ENCODE data around the gene PPP2R5C.
"Not testable (repeated sequence)": the region's sequence is repeated elsewhere in the genome, so short reads cannot be mapped to it uniquely, and the experiment has no call there.

PPP2R5C gene

DNA sequence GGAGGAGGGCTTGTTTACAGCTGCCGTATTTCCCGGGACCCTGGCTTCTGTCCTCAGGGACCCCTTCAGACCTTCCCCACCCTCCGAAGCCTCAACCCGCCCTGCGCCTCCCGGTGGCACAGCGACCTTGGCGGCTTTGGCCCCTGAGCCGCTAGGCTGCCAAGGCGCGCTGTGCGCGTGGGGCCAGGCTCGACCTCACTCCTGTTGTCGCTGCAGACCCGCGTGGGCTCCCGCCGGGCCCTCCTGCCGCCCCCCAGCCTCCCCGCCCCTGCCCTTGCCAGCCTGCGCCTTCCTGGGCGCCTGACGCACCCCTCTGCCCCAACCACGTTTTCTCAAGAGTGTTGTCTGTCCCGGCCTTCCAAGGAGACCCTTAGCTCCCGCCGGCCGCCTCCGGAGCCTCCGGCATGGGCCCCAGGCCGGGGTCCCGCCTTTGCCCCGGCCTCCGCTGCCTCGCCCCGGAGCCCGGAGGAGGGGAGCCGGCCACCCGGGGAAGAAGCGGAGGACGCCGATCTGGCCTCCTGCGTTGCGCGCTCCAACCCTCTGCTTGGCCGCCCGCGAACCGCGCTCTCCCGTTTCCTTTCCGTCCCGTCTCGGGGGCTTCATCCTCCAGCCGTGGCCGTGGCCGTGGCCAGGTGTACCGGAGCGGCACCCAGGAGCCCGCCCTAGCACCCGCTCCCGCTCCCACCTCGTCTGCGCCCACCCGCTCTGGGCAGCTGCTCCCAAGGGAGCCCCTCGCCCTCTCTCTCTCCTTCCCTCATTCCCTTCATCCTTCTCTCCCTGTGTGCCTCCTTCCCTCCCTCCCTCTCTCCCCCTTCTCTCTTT is 19.9 kb downstream of the PPP2R5C start:
- peak; percentile 13 for DNase-seq (ENCODE audit: low read depth)

DNA sequence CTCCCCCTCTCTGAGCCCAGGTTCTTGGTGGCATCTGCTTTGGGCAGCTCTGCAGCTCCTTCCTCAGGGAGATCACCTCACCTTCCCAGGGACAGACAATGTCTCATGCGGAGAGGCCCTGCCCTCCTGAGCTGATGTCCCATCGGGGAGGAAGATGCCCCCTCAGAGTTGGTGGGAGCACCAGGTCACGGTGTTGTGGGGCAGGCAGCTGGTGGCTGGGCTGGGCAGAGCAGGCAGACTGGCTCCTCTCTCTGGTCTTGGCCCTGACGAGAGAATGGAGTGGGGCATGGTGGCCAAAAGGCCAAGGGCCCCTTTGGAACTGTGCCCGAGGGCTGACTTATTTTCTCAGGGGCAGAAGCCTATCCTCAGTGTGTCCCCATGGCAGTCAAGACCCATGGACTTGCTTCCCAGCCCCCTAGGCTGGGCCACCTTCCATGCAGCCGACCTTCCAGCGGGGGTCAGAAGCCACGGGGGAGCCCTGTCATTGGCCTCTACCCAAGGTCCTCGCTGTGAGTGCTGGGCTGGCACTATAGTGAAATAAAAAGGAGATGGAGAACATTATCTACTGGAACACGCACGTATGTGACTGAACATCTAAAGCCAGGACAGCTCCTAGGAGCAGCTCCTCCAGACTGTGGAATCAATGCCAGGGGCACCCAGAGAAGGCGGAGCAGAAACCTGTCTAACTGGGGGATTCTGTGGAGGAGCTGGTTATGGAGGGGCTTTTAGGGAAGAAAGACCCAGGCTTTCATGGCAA is 21.9 kb downstream of the PPP2R5C start:
- DNase-seq (ENCODE audit: low read depth): no peak

DNA sequence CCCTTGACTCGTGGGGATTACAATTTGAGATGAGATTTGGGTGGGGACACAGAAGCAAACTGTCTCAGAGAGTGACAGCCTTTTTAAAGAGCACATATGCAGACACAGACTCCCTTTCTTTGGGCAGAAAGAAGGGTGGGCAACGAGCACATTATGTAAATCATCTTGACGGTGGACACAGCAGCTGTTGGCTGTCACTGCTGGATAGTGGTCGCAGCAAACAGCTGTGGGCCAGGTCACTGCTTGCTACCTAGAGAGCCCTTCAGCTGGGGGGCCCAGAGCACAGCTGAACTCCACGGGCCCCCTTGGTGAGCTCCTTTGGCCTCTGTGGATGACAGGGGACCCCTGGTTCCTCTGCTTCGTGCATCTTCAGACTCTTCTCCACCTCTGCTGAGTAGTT is 23.1 kb downstream of the PPP2R5C start:
- DNase-seq (ENCODE audit: low read depth): no peak

DNA sequence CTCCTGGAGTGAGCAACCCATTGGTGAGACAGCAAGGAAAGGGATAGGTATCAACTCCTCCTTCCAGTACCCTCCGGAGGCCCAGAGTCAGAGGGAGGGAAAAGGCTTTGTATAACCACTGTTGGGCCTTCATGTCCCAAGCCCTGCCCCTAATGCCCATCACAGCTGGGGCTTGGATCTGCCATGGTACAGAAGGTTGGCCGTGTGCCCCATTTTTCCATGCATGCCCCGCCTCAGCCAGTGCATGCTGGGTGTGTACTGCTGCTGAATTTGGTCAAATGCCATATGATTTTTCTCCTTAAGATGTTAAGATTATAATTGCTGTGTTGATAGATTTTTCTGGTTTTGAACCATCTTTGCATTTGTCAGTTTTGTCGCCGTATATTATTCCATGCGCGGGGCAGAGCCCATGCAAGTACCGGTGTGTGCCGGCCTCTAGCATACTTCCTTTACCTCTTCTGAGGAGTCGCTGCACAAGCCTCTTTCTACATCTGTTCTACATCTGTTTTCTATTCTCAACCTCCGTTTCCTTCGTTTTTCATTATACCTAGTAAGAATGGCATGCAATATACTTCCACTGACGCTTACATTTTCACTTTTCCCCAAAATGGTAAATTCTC is 26.6 kb downstream of the PPP2R5C start:
- DNase-seq (ENCODE audit: low read depth): no peak

DNA sequence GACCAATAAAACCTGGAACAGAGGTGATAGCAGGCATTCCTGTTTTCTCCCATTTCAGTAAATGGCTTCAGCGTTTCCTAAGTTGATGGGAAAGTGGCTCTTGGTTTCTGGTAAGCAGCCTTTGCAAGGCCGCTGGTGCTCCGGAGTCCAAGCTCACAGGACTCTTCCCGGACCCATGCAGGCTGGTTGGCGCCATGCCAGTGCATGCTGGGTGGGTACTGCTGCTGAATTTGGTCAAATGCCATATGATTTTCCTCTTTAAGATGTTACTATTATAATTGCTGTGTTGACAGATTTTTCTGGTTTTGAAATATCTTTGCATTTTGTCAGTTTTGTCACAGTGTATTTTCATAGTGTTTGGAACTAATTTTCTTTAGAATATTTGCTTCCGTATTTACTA is 27.7 kb downstream of the PPP2R5C start:
- DNase-seq (ENCODE audit: low read depth): no peak

DNA sequence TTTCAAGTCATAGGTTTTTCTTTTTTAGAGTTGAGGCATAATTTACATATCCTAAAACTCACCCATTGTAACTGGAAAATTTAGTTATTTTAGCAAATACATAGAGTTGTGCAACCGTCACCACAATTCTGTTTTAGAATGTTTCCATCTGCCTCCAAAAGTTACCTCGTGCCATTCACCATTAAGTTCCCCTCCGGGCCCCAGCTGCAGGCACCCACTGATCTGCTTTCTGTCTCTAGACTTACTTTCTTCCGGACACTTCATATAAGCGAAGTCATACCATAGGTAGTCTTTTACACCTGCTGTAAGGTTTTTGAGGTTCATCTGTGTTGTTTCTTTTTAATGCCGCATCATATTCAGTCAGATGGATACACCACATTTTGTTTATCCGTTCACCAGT is 28.7 kb downstream of the PPP2R5C start:
- DNase-seq (ENCODE audit: low read depth): no peak

DNA sequence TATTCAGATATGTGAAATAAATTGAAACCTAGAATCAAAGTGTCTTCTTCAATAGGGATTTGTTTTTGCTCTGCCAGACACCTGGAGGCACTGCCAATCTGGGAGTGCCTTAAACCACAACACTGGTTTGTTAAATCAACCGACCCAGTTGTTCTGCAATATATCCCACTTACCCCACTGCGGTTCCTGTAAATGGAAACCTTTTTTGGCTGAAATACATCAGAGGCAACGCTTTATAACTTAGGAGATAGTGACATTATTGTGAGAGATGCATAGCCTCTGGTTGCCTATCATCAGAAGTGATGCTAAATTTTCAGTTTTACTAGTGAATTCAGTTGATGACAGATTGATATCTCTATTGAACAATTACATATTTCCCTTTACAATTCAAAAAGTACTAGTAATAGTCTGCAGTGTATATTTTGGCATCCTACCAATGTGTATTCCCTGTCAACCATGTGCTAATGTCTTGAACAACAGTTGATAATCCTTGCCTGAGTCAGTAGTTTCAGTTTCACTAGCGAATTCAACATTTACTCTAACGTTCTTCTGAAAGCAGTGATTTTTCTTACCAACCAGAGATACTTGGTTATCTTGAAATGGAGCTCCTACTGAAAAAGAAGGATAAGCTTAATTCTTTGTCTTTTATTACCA is 30.5 kb downstream of the PPP2R5C start:
- no peak for DNase-seq (ENCODE audit: low read depth)

DNA sequence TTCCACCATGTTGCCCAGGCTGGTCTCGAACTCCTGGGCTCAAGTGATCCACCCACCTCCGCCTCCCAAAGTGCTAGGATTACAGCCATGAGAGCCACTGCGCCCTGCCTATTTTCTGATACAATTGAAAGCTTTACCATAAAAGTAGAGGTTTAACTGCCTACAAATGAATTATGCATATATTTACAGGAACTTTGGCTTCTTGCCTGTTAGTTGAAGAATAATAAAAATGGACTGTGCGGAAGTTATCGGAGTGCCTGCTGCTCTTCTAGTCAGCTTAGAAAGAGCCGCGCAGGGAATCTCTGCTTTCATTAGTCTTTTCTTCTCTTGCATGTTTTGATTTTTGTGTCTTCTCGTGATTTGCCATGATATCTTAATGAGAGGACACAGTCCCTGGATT is 34.5 kb downstream of the PPP2R5C start:
- DNase-seq (ENCODE audit: low read depth): no peak

DNA sequence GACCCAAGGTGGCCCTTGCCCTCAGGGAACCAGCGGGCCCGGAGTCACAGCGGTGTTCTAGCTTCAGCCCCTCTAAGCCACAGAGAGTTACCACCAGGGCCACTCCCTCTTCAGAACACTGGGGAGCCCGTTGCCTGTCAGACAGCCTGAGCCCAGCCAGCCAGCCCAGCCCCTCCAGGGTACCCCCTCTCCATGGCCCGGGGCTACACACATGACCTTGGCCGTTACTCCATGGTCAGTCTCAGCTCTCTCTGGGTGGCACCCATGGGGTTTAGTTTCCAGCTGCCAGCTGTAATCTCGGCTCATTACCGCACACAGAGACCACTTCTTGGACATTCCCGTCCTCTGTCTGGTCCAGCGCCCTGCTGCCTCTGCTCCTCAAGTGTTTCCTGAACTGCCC is 35.0 kb downstream of the PPP2R5C start:
- DNase-seq (ENCODE audit: low read depth): no peak

DNA sequence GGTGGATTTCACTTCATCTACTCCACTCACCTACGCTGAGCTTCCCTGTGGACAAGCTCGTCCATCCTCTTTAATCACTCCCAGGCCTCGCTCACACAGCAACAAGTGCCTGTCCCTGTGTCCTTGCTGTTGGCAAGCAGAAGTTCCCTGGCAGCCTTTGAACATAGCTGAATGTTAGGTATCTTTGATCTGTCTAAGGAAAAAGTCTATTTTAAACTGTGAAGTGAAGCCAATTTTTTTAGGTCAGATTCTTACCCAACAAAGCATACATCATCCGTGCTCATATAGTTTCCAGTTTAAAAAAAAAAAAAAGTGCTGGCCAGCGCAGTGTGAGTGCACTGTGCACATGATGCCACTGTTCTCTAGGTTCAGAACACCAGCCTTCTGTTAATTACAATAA is 36.3 kb downstream of the PPP2R5C start:
- DNase-seq (ENCODE audit: low read depth): no peak

DNA sequence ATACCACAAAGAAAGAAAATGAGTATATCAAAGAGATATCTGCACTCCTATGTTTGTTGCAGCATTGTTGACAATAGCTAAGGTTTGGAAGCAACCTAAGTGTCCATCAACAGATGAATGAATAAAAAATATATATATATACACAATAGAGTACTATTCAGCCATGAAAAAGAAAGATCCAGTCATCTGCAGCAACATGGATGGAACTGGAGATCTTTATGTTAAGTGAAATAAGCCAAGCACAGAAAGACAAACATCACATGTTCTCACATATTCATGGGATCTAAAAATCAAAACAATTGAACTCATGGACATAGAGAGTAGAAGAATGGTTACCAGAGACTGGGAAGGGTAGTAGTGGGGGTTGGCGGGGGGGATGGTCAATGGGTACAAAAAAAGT is 42.9 kb downstream of the PPP2R5C start:
- DNase-seq (ENCODE audit: low read depth): not testable (repeated sequence)

DNA sequence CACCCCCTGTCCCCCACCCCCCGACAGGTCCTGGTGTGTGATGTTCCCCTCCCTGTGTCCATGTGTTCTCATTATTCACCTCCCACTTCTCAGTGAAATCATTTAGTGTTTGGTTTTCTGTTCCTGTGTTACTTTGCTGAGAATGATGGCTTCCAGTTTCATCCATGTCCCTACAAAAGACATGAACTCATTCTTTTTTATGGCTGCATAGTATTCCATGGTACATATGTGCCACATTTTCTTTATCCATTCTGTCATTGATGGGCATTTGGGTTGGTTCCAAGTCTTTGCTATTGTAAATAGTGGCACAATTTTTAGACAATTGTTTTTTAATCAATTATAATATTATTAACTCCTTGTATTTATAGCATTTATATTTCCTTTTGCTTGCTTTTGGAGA is 44.7 kb downstream of the PPP2R5C start:
- not testable (repeated sequence) for DNase-seq (ENCODE audit: low read depth)

DNA sequence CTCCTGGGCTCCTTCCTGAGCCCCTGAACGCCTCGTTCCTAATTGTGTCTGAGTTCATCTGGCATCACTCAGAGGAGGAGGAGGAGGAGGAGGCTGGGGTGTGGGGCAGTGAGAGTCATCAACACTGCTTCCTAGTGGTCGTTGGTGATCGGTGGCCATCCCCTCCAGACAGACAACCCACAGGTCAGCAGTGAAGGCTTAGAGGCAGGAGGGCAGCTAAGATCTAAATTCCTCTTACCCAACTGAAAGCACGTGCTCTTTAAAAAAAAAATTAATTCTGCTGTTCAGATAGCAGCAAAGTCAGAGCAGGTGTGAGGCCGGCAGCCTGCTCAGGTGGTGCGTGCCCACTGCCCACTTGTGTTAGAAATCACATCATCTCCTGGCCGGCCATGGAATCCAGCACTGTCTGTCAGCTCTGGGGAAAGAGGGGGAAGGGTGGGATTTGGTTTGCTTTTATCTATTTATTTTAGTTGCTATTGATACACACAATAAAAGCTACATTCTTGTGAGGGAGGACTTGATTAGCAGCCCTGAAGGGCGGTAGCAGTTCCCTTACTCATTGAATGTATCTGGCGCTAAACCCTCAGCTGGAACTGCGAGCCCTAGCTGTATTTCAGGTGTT is 46.6 kb downstream of the PPP2R5C start:
- DNase-seq (ENCODE audit: low read depth): no peak

DNA sequence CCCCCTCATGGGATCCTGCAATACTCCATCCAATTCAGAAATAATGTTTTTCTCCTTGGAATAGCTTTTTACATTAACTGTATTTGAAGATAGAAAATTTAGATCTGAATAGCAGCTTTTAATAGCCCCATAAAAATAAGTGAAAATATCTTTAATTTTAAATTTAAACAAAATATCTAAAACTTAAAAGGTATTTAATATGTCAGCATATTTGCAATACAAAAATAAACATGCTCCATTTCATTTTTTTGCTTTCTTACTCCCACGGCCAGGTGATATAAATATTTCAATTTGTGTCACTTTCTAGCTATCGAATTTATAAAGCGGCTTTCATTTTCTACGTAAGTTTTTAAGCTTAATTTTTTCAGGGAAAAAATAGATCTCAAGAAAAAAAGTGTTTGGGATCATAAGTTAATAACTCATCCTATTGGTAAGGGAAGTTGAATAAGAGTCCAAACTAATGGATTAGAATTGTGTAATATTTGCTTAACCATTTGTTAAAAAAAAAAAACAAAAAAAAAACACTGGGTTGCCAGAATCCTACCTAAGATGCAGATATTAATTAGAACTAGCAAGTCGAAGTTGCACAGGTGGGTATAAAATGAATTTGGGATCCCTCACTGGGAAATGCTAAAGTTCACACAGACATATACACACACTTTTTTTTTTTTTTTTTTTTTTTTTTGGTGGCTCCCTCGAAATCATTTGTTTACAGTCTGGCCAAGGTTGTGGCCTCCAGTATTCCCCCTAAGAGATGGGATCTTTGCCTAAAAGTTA is 47.6 kb downstream of the PPP2R5C start:
- DNase-seq (ENCODE audit: low read depth): no peak

DNA sequence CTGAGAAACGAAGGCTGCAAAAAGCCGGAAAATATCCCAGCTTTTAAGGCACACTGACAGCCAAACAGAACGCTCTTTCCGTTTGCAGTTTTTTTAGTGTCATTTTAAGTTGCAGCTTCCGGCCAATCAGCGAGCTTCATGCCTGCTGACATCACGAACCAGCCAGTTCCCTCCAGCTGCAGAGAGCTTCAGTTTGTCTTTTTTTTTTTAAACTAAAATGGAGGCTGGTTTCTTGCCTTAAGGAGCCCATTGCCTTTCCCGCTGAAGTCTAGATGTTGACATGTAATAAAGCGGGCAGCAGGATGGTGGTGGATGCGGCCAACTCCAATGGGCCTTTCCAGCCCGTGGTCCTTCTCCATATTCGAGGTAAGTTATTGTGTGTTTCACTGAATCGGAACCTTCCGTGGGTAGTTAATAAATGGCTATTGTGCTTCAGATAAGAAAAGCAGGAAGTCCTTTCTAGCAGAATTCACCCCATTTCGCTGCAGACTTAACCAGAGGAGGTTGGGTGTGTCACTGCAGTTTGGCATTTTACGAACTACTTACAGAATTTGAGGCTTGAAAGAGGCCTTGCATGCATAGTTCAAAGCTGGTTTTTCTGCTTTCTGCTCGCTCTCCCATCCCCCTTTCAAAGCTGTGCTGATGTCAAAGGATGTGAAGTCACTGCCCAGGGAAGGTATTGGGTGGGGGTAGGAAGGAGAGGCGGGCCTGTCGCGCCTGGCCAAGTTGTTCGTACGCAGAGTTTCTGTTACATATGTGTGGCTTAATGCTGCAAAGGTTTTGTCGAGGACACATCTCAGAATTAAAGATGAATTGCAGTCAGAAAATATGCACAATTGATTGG is 48.4 kb downstream of the PPP2R5C start:
- DNase-seq (ENCODE audit: low read depth): peak; percentile 57

DNA sequence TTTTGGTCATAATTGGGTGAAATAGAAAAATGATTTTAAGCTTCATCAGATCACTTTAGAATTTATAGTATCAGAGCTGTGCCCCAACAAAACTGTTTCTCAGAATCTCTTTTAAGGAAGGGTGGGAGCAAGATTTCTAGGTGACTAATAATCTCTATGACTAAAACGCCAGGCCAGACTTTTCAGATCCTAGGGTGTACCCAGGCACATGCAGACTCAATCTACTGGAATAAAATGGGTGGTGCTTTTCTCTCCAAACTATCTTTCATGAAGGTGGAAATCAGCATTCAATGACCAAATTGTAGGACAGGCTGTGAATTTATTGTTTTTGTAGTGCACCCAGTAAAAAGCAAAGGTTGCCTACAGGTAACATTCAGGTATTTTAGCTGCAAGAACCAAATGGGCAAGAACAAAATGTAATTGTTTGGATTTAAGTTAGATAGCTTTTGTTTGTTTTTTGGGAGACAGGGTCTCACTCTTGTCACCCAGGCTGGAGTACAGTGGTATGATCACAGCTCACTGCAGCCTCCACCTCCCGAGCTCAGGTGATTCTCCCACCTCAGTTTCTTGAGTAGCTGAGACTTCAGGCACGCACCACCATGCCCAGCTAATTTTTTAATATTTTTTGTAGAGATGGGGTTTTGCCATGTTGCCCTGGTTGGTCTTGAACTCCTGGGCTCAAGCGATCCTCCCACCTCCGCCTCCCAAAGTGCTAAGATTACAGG is 49.5 kb downstream of the PPP2R5C start:
- no peak for DNase-seq (ENCODE audit: low read depth)

DNA sequence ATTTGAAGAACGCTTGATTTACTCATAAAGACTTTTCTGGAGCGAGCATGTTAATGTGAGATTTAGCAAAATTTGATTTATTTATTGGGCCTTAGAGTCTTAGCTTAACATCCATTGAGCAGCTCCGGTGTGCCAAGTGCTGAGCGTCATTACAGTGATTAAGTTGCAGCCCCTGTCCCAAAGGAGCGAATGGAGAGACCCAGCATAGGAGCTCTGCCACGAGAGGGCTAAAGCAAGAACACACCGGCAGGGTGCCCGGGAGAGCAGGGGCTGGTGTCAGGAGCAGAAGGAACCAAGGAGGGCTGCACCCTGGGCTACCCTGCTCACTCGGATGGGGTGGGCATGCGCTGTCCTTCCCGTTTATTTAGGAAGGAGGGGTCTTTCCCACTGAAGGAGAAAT is 50.6 kb downstream of the PPP2R5C start:
- no peak for DNase-seq (ENCODE audit: low read depth)

DNA sequence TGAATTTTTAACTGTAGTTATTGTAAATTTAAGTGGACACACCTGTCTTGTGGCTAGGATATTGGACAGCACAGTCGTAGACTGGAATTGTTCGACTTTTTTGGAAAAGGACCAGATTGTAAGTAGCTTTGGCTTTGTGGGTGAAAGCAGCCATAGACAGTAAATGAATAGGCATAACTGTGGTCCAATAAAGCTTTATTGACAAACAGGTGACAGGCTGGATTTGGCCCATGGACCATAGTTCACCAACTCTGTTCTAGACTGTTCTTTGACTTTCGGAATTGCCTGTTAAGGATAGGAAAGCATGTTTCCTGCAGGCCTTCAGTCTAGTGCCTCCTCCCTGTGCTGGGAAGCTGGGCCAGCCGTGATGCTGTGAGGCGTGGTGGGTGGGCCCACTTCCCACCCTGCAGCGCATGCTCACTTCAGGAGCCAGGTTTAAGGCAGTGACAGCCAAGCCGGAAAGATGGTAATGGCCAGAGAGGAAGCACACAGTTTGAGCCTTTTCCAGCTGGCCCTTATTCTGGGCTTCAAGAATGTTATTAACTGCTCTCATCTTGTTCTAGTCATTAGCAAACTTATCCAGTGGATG is 51.8 kb downstream of the PPP2R5C start:
- DNase-seq (ENCODE audit: low read depth): no peak

DNA sequence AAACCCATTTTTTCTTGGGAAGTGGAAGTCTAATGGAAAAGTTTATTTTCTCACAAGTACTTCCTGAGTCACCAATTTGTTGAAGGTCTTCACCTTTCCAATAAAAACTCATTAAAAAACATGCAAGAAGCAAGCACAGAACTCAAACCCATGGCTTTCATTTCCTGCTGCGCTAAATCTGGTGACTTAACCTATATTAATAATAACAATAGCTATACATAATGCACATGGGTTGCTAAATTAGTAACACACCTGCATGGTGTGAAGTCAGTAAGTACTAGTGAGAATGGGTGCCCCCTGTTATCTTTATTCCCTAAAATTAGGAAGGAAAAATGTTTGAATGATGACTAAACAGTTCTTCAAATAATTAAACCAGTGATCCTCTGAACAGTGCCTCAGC is 52.3 kb downstream of the PPP2R5C start:
- DNase-seq (ENCODE audit: low read depth): no peak
